ENCODE data around the gene SLC39A11. TPM values are rescaled to one million over a fixed set of nuclear protein-coding genes. Genes with fewer than 3 reads are reported as not detected.

SLC39A11 gene
- polyA plus RNA-seq, 1 of the 3 experiments (the other 2 are of a cell fraction) = 23.5 TPM

DNA sequence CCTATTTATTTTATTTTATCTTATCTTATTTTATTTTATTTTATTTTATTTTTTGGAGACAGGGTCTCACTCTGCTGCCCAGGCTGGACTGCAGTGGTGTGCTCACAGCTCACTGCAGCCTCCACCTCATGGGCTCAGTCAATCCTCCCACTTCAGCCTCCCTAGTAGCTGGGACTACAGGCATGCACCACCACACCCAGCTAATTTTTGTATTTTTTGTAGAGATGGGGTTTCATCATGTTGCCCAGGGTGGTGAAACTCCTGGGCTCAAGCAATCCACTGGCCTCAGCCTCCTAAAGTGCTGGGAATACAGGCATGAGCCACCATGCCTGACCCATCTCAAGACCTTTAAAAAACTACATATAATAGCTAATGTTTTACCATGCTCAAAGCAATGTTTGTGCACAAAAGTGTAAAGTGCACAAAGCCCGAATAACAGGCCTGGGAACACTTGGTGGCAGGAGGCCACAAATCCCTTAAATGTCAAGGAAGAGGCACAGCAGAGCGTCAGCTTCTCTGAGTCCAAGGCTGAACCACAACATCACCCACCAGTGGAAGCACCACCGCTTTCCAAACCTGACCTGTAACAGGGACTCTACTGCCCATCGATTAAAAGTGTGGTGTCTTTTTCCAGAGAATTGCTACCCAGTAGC lies 30.6 kb upstream of the SLC39A11 start (continued):
- TF ChIP-seq USF2 (IDR thresholded peaks at IDR 0.05; ENCODE audit: borderline replicate concordance, low read depth, low read length) (no peak), ZBTB33 (IDR thresholded peaks at IDR 0.05; ENCODE audit: borderline replicate concordance, low read depth) (no peak), RCOR1 (IDR thresholded peaks at IDR 0.05; ENCODE audit: low read length) (no peak), MEF2A (IDR thresholded peaks at IDR 0.05; ENCODE audit: borderline replicate concordance, low read depth) (no peak), SMC3 (IDR thresholded peaks at IDR 0.05; ENCODE audit: low read depth, low read length) (no peak)

DNA sequence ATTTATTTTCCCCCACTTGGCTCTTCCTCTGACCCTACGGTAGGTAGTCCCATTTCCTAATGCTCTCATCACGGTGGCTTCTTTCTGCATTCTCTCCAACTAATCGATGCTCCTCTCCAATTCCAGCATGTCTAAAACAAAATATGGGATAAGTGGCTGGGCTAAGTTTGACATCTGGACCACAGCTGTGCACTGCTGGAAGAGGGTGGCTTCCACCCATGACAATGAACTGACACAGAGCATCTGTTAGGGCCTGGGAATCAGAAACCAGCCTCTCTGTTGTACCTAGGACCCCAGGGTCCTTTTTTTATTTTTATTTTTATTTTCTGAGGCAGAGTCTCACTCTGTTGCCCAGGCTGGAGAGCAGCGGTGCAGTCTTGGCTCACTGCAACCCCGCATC lies 29.0 kb upstream of the SLC39A11 start:
- H3K79me2 ChIP-seq (ENCODE audit: insufficient read depth) = no peaks in the 10 kb centered on the region
- POLR2A ChIA-PET = interaction anchor here (0.7 kb wide), 1 partner anchor 466 kb away, joined by 3 read pairs; no protein-coding TSS in a partner anchor
- H3F3A ChIP-seq (replicated peaks; ENCODE audit: insufficient read depth) = no peaks in the 10 kb centered on the region
- H4K20me1 ChIP-seq (ENCODE audit: insufficient read depth) = no peaks in the 10 kb centered on the region
- H2AFZ ChIP-seq (ENCODE audit: low read depth) = no peak overlapping the region
- no peak overlapping the region for H3K4me3 ChIP-seq (ENCODE audit: low read depth in 2 of 2, low read length in 1 of 2)
- peaks cover 0 to 19% of the 10 kb centered on the region in 2 experiments; a peak in 1 of 4 replicates for H3K4me1 ChIP-seq (ENCODE audit: control insufficient read depth in 1 of 2, insufficient read depth in 2 of 2, low read depth in 1 of 2, low read length in 1 of 2)
- H3K9me2 ChIP-seq = no peaks in the 10 kb centered on the region
- H3K27ac ChIP-seq (ENCODE audit: low read depth in 2 of 2, low read length in 1 of 2) = peak overlapping the region in 1 of 2 experiments; percentile 4; a peak in 1 of 4 replicates
- DNase-seq = peak; percentile 54
- 78% methylated on average over 5 of the region's 5 CpGs for WGBS (ENCODE audit: low lambda C conversion rate)
- no peaks in the 10 kb centered on the region for H3K9me3 ChIP-seq
- H3K27me3 ChIP-seq (ENCODE audit: insufficient read depth) = no peaks in the 10 kb centered on the region
- no peaks in the 10 kb centered on the region for H3K36me3 ChIP-seq (replicated peaks in 1 of 2; ENCODE audit: control insufficient read depth in 1 of 2, insufficient read depth in 2 of 2, low read length in 1 of 2)
- CTCF ChIA-PET = interaction anchor here (0.9 to 2.3 kb wide), 6 partner anchors 19 to 561 kb away, joined by 3 to 9 read pairs (median 4); no protein-coding TSS in a partner anchor
- TF ChIP-seq SMC3 (IDR thresholded peaks at IDR 0.05; ENCODE audit: low read depth, low read length) (no peak), GABPA (IDR thresholded peaks at IDR 0.05; ENCODE audit: low read depth) (no peak), MEF2A (IDR thresholded peaks at IDR 0.05; ENCODE audit: borderline replicate concordance, low read depth) (no peak), TCF12 (IDR thresholded peaks at IDR 0.05) (peak; percentile 22; the same call in 1 of the 2 replicates), SIN3A (IDR thresholded peaks at IDR 0.05; ENCODE audit: borderline replicate concordance, low read depth, low read length) (no peak), FOXM1 (IDR thresholded peaks at IDR 0.05; ENCODE audit: low read depth) (no peak), YY1 (IDR thresholded peaks at IDR 0.05; ENCODE audit: low read depth) (no peak), MAX (IDR thresholded peaks at IDR 0.05; ENCODE audit: low read depth) (no peak), PBX3 (IDR thresholded peaks at IDR 0.05) (no peak), RCOR1 (IDR thresholded peaks at IDR 0.05; ENCODE audit: low read length) (peak; percentile 11; the same call in 1 of the 2 replicates), USF2 (IDR thresholded peaks at IDR 0.05; ENCODE audit: borderline replicate concordance, low read depth, low read length) (no peak)
- no peak overlapping the region for H3K4me2 ChIP-seq
- no peak overlapping the region for H3K9ac ChIP-seq
